ENCODE results near the gene CTNNBL1. TPM values are rescaled to one million over a fixed set of nuclear protein-coding genes. Genes with fewer than 3 reads are reported as not detected.

The CTNNBL1 gene
- total RNA-seq, 1 experiment from 2014 or later, result 64.4 TPM

DNA sequence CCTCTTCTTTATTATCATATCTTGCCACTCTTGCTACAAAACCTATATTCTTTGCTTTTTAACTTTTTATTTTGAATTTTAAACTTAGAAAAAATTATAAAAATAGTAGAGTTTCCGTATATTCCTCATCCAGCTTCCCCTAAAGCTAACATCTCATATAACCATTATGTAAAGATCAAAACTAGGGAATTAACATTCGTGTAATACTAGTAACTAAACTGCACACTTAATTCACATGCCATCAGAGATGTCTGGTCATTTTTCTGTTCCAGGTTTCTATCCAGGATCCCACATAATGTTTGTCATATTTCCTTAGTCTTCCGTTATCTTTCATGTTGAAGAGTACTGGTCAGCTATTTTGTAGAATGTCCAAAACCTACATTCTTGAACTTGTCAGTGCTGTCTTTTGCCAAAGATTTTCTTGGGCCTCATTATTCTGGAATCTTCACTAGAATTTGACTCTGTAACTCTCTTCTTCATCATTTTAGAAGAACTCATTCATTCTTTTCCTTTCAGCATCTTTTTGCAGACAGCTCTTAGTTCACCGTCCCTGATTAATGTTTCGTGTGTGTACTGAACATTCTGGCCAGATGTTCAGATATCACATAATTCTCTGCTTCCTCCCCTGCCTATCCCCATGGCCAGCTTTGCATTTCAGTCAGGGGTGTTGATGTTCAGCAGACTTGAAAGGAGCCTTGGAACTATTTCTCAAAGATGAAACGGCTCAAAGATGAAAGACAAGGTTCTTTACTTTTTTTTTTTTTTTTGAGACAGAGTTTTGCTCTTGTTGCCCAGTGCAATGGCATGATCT is 9.4 kb downstream of the CTNNBL1 start:
- H3K9me3 Mint-ChIP-seq, result peaks cover 10% of the 10 kb centered on the region
- no peak overlapping the region for H3K4me3 Mint-ChIP-seq
- POLR2A ChIA-PET, result no interaction called here
- DNase-seq (ENCODE audit: low spot score), result no peak
- TF ChIP-seq, protein P1, sequence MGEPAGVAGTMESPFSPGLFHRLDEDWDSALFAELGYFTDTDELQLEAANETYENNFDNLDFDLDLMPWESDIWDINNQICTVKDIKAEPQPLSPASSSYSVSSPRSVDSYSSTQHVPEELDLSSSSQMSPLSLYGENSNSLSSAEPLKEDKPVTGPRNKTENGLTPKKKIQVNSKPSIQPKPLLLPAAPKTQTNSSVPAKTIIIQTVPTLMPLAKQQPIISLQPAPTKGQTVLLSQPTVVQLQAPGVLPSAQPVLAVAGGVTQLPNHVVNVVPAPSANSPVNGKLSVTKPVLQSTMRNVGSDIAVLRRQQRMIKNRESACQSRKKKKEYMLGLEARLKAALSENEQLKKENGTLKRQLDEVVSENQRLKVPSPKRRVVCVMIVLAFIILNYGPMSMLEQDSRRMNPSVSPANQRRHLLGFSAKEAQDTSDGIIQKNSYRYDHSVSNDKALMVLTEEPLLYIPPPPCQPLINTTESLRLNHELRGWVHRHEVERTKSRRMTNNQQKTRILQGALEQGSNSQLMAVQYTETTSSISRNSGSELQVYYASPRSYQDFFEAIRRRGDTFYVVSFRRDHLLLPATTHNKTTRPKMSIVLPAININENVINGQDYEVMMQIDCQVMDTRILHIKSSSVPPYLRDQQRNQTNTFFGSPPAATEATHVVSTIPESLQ (CRISPR knock-in tag; IDR thresholded peaks at IDR 0.05), result no peak
- no peak for TF ChIP-seq TEAD4 (CRISPR knock-in tag; IDR thresholded peaks at IDR 0.05)
- H3K36me3 Mint-ChIP-seq, result peaks cover 11% of the 10 kb centered on the region; the same call in 1 of the 2 replicates
- H3K27ac Mint-ChIP-seq, result no peak overlapping the region
- H3K4me1 Mint-ChIP-seq, result no peaks in the 10 kb centered on the region
- no peaks in the 10 kb centered on the region for H3K27me3 Mint-ChIP-seq (ENCODE audit: low read depth)
- CTCF ChIA-PET, result no interaction called here
- ATAC-seq, result no peak

DNA sequence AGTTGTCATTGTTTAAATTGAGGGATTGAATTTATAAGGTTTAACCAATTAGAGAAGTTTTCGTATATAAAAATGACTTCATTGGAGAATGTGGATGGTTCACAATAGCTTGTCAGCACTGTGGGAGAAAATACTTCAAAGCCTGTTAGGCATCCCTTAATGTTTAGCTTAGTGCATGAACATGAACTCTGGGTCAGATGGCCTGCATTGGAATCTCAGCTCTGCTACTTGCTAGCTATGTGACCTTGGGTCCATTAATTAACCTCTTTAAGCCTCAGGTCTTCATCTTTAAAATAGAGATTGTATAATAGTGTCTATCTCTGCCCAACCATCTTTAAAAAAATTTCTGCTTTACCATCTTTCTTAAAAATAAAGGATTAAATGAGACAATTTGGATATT is 11.1 kb downstream of the CTNNBL1 start:
- CTCF ChIA-PET, result interaction anchor here (0.5 to 1.0 kb wide), 2 partner anchors 25 to 141 kb away, joined by 3 read pairs; no protein-coding TSS in a partner anchor
- H3K4me1 Mint-ChIP-seq, result no peaks in the 10 kb centered on the region

DNA sequence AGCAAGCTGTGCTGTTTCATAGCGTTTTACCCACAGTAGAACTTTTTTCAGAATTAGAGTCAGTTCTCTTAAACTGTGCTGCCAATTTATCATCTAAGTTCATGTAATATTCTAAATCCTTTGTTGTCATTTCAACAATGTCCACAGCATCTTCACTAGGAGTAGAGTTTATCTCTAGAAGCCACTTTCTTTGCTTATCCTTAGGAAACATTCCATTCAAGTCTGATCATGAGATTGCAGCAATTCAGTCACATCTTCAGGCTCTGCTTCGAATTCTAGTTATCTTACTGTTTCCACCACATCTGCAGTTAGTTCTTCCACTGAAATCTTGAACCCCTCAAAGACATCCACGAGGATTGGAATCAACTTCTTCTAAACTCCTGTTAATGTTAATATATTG is 12.5 kb downstream of the CTNNBL1 start:
- Mint-ChIP-seq H3K9me3 (peaks cover 10% of the 10 kb centered on the region), H3K27me3 (ENCODE audit: low read depth) (no peaks in the 10 kb centered on the region), H3K27ac (no peak overlapping the region), H3K36me3 (peaks cover 11% of the 10 kb centered on the region; the same call in 1 of the 2 replicates), H3K4me3 (no peak overlapping the region), H3K4me1 (no peaks in the 10 kb centered on the region)
- DNase-seq (ENCODE audit: low spot score) (no peak), ATAC-seq (no peak)
- ChIA-PET CTCF (no interaction called here), POLR2A (no interaction called here)
- TF ChIP-seq CBFB (CRISPR knock-in tag; IDR thresholded peaks at IDR 0.05; ENCODE audit: low read depth) (no peak), FOXP1 (CRISPR knock-in tag; IDR thresholded peaks at IDR 0.05; ENCODE audit: borderline replicate concordance) (no peak), SOX15 (CRISPR knock-in tag; IDR thresholded peaks at IDR 0.05) (no peak), ZNF423 (CRISPR knock-in tag; IDR thresholded peaks at IDR 0.05) (no peak), ZNF219 (CRISPR knock-in tag; IDR thresholded peaks at IDR 0.05; ENCODE audit: borderline replicate concordance) (no peak), MXD4 (CRISPR knock-in tag; IDR thresholded peaks at IDR 0.05; ENCODE audit: borderline replicate concordance) (no peak), PRRX2 (CRISPR knock-in tag; IDR thresholded peaks at IDR 0.05) (no peak)
- TF ChIP-seq, protein P2, sequence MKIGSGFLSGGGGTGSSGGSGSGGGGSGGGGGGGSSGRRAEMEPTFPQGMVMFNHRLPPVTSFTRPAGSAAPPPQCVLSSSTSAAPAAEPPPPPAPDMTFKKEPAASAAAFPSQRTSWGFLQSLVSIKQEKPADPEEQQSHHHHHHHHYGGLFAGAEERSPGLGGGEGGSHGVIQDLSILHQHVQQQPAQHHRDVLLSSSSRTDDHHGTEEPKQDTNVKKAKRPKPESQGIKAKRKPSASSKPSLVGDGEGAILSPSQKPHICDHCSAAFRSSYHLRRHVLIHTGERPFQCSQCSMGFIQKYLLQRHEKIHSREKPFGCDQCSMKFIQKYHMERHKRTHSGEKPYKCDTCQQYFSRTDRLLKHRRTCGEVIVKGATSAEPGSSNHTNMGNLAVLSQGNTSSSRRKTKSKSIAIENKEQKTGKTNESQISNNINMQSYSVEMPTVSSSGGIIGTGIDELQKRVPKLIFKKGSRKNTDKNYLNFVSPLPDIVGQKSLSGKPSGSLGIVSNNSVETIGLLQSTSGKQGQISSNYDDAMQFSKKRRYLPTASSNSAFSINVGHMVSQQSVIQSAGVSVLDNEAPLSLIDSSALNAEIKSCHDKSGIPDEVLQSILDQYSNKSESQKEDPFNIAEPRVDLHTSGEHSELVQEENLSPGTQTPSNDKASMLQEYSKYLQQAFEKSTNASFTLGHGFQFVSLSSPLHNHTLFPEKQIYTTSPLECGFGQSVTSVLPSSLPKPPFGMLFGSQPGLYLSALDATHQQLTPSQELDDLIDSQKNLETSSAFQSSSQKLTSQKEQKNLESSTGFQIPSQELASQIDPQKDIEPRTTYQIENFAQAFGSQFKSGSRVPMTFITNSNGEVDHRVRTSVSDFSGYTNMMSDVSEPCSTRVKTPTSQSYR (CRISPR knock-in tag; IDR thresholded peaks at IDR 0.05), result no peak
- TF ChIP-seq, protein P3, sequence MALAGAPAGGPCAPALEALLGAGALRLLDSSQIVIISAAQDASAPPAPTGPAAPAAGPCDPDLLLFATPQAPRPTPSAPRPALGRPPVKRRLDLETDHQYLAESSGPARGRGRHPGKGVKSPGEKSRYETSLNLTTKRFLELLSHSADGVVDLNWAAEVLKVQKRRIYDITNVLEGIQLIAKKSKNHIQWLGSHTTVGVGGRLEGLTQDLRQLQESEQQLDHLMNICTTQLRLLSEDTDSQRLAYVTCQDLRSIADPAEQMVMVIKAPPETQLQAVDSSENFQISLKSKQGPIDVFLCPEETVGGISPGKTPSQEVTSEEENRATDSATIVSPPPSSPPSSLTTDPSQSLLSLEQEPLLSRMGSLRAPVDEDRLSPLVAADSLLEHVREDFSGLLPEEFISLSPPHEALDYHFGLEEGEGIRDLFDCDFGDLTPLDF (CRISPR knock-in tag; IDR thresholded peaks at IDR 0.05), result no peak
- TF ChIP-seq, protein P4, sequence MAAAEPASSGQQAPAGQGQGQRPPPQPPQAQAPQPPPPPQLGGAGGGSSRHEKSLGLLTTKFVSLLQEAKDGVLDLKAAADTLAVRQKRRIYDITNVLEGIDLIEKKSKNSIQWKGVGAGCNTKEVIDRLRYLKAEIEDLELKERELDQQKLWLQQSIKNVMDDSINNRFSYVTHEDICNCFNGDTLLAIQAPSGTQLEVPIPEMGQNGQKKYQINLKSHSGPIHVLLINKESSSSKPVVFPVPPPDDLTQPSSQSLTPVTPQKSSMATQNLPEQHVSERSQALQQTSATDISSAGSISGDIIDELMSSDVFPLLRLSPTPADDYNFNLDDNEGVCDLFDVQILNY (CRISPR knock-in tag; IDR thresholded peaks at IDR 0.05), result no peak

More for the DNA sequence above, 11.1 kb downstream of the CTNNBL1 start:
- DNase-seq (ENCODE audit: low spot score), result no peak
- Mint-ChIP-seq H3K27me3 (ENCODE audit: low read depth) (no peaks in the 10 kb centered on the region), H3K9me3 (peaks cover 10% of the 10 kb centered on the region), H3K36me3 (peaks cover 11% of the 10 kb centered on the region; the same call in 1 of the 2 replicates), H3K4me3 (no peak overlapping the region), H3K27ac (no peak overlapping the region)
- POLR2A ChIA-PET, result no interaction called here
- ATAC-seq, result no peak
- TF ChIP-seq ZNF317 (CRISPR knock-in tag; IDR thresholded peaks at IDR 0.05; ENCODE audit: borderline replicate concordance, low read depth) (no peak), ATF1 (CRISPR knock-in tag; IDR thresholded peaks at IDR 0.05) (no peak), FOXK1 (CRISPR knock-in tag; IDR thresholded peaks at IDR 0.05) (no peak), NR2C2 (CRISPR knock-in tag; IDR thresholded peaks at IDR 0.05) (no peak), IRF2 (CRISPR knock-in tag; IDR thresholded peaks at IDR 0.05; ENCODE audit: borderline replicate concordance, low read depth) (no peak), MYBL2 (CRISPR knock-in tag; IDR thresholded peaks at IDR 0.05) (no peak), ZNF263 (CRISPR knock-in tag; IDR thresholded peaks at IDR 0.05; ENCODE audit: low read depth) (no peak), CREB1 (CRISPR knock-in tag; IDR thresholded peaks at IDR 0.05) (no peak)
- TF ChIP-seq, protein P5, sequence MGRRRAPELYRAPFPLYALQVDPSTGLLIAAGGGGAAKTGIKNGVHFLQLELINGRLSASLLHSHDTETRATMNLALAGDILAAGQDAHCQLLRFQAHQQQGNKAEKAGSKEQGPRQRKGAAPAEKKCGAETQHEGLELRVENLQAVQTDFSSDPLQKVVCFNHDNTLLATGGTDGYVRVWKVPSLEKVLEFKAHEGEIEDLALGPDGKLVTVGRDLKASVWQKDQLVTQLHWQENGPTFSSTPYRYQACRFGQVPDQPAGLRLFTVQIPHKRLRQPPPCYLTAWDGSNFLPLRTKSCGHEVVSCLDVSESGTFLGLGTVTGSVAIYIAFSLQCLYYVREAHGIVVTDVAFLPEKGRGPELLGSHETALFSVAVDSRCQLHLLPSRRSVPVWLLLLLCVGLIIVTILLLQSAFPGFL (CRISPR knock-in tag; IDR thresholded peaks at IDR 0.05; ENCODE audit: borderline replicate concordance), result no peak
- TF ChIP-seq, protein P6, sequence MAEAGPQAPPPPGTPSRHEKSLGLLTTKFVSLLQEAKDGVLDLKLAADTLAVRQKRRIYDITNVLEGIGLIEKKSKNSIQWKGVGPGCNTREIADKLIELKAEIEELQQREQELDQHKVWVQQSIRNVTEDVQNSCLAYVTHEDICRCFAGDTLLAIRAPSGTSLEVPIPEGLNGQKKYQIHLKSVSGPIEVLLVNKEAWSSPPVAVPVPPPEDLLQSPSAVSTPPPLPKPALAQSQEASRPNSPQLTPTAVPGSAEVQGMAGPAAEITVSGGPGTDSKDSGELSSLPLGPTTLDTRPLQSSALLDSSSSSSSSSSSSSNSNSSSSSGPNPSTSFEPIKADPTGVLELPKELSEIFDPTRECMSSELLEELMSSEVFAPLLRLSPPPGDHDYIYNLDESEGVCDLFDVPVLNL (CRISPR knock-in tag; IDR thresholded peaks at IDR 0.05; ENCODE audit: borderline replicate concordance, low read depth), result no peak
- TF ChIP-seq, protein P7, sequence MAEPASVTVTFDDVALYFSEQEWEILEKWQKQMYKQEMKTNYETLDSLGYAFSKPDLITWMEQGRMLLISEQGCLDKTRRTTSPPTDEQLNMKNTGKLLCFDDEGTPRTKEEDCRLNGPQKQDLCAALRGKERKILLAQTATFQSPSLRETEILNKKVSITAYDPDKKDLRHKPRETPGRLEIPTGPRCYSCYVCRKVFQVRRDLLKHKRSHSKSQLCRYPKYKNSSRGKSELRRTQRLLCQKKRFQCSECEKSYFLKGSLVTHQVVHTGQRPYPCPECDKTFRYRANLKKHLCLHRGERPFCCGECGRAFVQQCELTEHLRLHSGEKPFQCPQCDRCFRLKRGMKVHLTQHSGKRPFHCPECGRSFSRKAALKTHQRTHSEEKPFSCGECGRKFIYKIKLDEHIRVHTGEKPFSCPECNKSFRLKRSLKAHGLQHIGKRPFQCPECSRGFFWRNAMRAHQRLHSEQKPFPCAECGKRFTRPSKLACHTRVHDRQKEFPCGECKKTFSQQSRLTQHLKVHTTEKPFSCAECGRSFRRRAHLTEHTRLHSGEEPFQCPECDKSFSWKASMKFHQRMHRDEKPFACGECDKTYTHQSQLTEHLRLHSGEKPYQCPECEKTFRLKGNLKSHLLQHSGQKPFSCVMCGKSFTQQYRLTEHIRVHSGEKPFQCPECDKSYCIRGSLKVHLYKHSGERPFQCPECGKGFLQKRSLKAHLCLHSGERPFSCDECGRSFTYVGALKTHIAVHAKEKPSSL (CRISPR knock-in tag; conservative IDR thresholded peaks at IDR 0.05), result no peak
